HG03025 (cell line): ENCODE data around the gene PLEKHG1.

Source experiments
- ATAC-seq: cut with Tn5 transposase; IDR thresholded peaks from one replicate; pipeline ENCODE4 v1.9.1; 2021; ENCODE audit warnings: mild to moderate bottlenecking, moderate library complexity; ENCODE audit not compliant: unreplicated experiment, low FRiP score

Gene PLEKHG1

GRCh38 chr6:150599199-150600009, at the start of gene PLEKHG1:
TSS of gene PLEKHG1 (plus strand) at chr6:150599885. CDS start at chr6:150733682, 133,797 bp downstream.
- ATAC-seq: peak; percentile 68

DNA sequence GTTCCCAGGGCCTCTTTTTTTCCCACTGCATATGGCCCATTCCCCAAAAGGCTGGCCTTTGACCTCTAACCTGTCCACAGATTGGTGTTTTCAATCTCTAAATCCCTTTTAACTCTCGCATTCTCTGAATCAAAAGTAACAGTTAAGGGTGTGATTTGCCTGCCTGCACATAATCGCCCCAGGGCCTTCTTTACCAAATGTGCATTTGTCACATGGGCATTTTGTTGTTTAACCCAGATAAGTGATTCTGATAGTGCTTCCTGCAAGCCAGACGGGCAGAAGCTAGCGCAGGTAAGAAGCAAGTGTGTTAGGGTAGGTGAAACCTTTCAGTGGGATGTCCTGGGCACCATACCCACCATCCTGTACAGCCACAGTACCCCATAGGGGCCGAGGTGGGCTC, 49.4 kb upstream of the PLEKHG1 start:
- ATAC-seq: no peak

- no peak for ATAC-seq
Measured at GRCh38 chr6:150557043-150557599, 42.6 kb upstream of the PLEKHG1 start.

DNA sequence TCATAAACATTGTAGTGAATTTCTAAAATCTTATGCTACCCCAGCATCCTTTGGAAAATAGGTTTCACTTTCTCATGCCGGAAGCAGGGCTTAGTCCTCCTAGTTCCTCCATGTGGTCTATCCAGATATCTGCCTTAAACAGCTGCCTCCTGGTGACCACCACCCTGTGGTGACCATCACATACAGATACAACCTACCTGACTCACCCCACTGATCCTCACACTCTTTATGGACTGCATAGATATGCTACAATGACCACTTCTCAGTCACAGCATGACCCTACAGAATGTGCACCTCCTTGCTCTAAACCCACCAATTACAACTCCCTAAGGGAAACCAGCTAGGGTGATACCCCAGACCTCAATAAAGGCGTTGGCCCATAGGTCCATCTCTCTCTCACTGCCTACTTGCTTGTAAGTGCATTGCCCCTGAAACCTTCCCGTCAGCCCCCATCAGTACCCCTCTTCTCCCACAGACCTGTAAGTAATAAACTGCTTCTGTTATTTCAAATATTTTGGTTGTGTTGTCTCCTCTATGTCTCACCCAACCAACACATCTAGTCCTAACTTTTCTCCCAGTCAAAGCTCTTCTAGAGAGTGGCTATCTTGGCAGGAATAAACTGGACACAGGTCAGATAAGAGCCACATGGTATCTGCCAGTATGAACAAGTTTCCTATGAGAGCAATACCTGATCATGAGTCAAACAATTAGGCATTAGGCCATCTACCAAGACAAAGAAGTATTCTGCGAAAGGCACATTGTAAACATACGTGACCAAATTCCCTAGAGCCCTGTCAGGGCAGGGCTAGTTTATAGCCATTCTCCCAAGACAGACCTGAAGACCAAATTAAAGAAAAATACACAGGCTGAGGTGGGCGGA, 39.4 kb upstream of the PLEKHG1 start:
- no peak for ATAC-seq

- no peak for ATAC-seq
Measured at GRCh38 chr6:150560884-150561219, 38.8 kb upstream of the PLEKHG1 start.

- ATAC-seq: no peak
Measured at GRCh38 chr6:150565945-150566344, 33.7 kb upstream of the PLEKHG1 start.

GRCh38 chr6:150566486-150566885, 33.2 kb upstream of the PLEKHG1 start:
- no peak for ATAC-seq

DNA sequence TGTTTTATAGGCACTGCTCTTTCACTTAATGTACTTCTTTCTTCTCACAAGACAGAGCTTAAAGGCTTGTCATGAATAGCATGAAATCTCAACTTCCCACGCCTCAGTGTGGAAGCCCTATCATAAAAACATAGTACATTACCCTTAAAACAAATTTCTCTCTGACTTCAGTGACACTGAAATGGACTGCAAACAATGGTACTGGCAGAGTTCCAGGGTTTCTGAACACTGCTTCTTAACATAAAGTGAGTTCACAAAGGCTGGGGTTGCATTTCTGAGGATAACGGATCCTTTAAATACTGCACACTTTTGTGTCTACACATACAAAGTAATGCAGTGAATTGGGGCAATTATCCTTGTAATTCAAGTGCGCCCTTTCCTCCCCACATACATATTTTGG, 32.3 kb upstream of the PLEKHG1 start:
- ATAC-seq: no peak

GRCh38 chr6:150567823-150568383, 31.8 kb upstream of the PLEKHG1 start:
- ATAC-seq: no peak

DNA sequence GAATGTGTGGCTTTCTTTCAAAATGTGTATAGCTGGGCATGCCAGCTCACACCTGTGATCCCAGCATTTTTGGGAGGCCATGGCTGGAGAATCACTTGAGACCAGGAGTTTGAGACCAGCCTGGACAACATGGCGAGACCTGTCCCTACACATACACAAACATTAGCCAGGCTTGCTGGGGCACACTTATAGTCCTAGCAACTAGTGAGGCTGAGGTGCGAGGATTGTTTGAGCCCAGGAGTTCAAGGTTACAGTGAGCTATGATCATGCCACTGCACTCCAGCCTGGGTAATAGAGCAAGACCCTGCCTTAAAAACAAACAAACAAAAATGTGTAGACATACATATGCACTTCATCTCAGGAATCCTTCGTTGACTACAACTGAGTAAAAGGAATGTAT, 31.1 kb upstream of the PLEKHG1 start:
- ATAC-seq: no peak

GRCh38 chr6:150569161-150569560, 30.5 kb upstream of the PLEKHG1 start:
- ATAC-seq: no peak

GRCh38 chr6:150573041-150573681, 26.5 kb upstream of the PLEKHG1 start:
- ATAC-seq: no peak

DNA sequence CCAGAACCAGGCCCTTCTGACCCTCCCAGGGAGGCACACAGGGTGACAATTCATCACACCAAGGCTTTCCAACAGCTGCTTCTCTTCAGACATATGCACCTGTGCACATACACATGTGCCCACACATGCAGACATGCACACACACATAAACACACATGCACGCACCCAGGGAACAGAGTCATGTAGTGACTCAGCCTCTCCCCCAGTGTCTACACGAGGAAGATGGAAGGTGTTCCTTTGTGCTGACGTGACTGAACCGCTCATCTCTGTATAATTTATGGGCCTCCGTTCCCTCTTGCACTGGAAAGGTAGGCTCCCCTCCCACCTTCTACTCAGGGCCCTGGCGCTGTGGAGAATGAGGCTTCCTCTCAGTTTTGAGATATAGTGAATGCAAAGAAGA, 23.8 kb upstream of the PLEKHG1 start:
- ATAC-seq: no peak

DNA sequence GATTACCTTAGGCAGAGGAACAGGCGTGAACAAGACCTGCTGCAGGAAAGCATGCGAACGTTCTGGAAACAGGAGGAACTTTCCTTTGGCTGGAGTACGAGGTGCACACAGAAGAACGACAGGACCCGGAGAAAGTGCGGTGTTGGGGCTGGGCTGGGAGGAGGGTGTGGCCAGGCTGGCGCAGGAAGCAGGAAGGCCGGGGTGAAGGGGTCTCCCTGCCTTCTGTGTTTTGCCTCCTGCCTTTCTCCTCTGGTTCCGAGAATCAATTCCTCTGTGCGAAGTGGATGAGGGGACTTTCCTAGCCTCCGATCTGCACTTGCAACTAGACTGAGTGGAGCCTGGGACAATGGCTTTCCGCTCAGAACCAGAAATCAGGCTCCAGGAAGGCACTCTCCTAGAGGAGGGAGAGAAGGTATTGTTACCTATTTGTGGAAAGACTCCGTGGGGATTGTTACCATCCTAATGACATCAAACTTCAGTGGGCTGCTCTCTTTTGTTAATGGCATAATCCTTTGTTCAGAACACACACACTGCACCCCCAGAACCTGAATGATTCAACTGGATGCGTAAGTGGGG, 22.9 kb upstream of the PLEKHG1 start:
- ATAC-seq: no peak

DNA sequence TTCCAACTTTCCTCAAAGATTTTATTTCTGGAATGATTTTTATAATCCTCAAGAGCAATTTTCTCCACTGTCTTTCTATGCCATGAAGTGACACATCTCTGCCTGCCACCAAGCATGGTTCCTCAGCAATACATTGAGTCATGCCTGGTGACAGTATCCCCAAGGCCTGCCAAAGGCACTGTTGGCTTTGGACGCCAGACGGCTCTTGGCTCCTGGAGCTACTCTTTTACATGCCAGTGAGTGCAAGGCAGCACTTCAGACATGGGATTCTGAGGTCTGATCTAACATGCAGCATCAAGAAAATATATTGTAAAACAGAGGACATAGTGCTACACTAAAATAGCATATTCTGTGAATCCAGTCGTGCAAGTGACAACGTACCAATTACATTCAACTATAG, 20.1 kb upstream of the PLEKHG1 start:
- no peak for ATAC-seq

- ATAC-seq: no peak
Measured at GRCh38 chr6:150580489-150580888, 19.2 kb upstream of the PLEKHG1 start.

DNA sequence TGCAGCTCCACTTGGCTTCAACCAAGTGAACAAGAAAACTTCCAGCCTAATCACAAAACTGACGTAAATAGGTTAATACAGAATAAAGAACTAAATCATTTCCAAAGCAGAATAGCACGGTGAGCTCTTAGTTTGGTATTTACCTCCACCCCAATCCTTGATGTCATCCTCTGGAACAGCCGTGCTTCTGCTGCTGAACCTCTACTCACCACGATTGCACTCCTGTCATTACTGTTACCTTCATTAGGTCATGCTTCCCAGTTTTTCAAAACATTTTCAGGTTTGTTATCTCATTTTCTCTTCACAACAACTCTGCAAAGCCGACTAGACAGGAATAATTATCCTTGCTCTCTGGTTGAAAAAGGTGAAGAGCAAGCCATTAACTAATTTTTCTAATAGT, 15.6 kb upstream of the PLEKHG1 start:
- no peak for ATAC-seq

- ATAC-seq: no peak
Measured at GRCh38 chr6:150584596-150584995, 15.1 kb upstream of the PLEKHG1 start.

DNA sequence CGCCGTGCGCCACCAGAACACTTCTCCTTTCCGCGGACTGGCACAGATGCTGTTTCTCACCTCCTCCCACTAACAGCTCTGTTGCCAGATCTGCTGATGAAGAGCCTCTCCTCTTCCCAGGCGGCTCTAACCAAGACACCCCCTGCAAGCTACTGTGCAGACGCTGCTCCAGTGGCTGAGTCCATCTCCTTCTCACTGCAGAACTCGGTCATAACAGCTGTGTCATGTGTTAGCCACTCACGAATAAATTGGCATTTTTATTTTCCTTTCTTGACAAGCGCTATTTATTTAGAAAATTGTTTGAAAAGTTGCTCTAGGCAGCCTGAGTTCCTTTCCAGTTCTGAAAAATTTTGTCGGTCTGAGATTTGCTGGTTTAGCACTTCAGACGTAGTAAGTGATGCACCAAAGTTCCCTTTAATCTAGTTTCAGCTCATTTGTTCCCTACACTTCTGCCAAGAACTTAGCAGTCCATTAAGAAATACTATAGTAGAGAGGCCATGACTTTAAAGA, 12.8 kb upstream of the PLEKHG1 start:
- ATAC-seq: no peak

DNA sequence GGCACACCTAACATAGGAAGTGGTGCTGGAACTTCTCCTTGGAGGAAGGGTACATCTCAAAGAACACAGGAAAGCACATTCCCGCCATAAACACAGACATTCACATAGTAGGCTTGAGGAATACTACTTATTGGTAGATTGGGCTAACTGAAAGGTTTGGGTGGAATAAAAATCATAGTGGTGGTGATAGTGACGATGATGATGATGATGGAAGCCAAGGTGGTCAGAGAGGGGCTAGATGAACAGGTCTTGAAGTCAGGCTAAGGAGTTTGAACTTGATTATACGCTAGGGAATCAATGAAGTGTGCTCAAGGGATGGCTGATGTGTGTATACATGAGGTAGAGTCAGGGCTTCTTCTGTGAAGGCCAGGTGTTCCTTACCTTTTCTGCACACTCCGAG, 12.0 kb upstream of the PLEKHG1 start:
- no peak for ATAC-seq
